GM12878 (cell line): Measurements from ENCODE around the gene SFI1. TPM values are rescaled to one million over a fixed set of nuclear protein-coding genes. Genes with fewer than 3 reads are reported as not detected.

Experiments
- ATAC-seq: fragments of 200-7000 bp; cut with Tn5 transposase; 3 replicates; pipeline ENCODE4 v1.9.1; 2020; ENCODE audit warnings: mild to moderate bottlenecking, moderate library complexity
- BruUV-seq: library from RNA; stranded (reverse); fragments of 400-500 nt; replicated peaks from 2 replicates; lab custom pipeline; 2021; lab: Mats Ljungman, UMichigan
- CTCF ChIA-PET: fragments of 300-600 bp; sonication (Branson Sonifier 250); formaldehyde crosslinking; extraction: SDS; loops from one replicate; lab custom pipeline; 2021; ENCODE audit warnings: inconsistent platforms; lab: Yijun Ruan, JAX
- POLR2A ChIA-PET: fragments of 350-600 bp; formaldehyde crosslinking; extraction: SDS; loops from one replicate; lab custom pipeline; 2021; ENCODE audit warnings: inconsistent platforms; lab: Charles Lee
- RAD21 ChIA-PET: fragments of 300-600 bp; sonication (Branson Sonifier 250); formaldehyde crosslinking; loops from one replicate; lab custom pipeline; 2023; ENCODE audit warnings: antibody characterized with exemption; ENCODE audit not compliant: unreplicated experiment; lab: Charles Lee
- SMC1A ChIA-PET: fragments of 300-600 bp; sonication (Branson Sonifier 250); formaldehyde crosslinking; loops from one replicate; lab custom pipeline; 2023; ENCODE audit not compliant: unreplicated experiment, uncharacterized antibody; lab: Charles Lee
- DNase-seq: peaks from one replicate; pipeline ENCODE4 v3.0.0-alpha.2; 2011; ENCODE audit warnings: low read depth, low spot score
- FAIRE-seq: peaks from 3 replicates; lab custom pipeline; 2011; peaks lifted over from hg19 to GRCh38; lab: Jason Lieb, UNC
- H2AFZ ChIP-seq: 2 replicates; pipeline ENCODE4 v1.6.0; 2011; ENCODE audit warnings: low read depth, low read length, control low read depth; ENCODE audit not compliant: control insufficient read depth
- H3K27ac ChIP-seq: 2 replicates; pipeline ENCODE4 v1.5.1; 2011; ENCODE audit warnings: control low read depth; ENCODE audit not compliant: control insufficient read depth, insufficient read depth
- H3K27me3 ChIP-seq, 2 experiments: replicated peaks in 1 of 2; 2 replicates each; pipeline versions ENCODE4 v1.6.0 to v1.6.1; 2011; ENCODE audit warnings: low read length in 1 of 2; ENCODE audit not compliant: control insufficient read depth in 2 of 2, insufficient read depth in 2 of 2
- H3K36me3 ChIP-seq, 2 experiments: 2 replicates each; pipeline ENCODE4 v1.5.1; 2011; ENCODE audit warnings: low read length in 1 of 2; ENCODE audit not compliant: control insufficient read depth in 2 of 2, insufficient read depth in 2 of 2
- H3K4me1 ChIP-seq: 2 replicates; pipeline ENCODE4 v1.6.1; 2011; ENCODE audit warnings: mild to moderate bottlenecking, low read length, moderate library complexity, mixed read lengths; ENCODE audit not compliant: control insufficient read depth, insufficient read depth
- H3K4me2 ChIP-seq: 2 replicates; pipeline ENCODE4 v1.6.0; 2011; ENCODE audit warnings: control low read depth; ENCODE audit not compliant: control insufficient read depth, insufficient read depth
- H3K4me3 ChIP-seq: fragments of 200-600 bp; sonication (generic); 2 replicates; pipeline ENCODE4 v1.5.1; 2016
- H3K79me2 ChIP-seq: 2 replicates; pipeline ENCODE4 v1.6.0; 2011; ENCODE audit warnings: low read length; ENCODE audit not compliant: control insufficient read depth, insufficient read depth
- H3K9ac ChIP-seq: 2 replicates; pipeline ENCODE4 v1.8.0; 2011; ENCODE audit warnings: low read length, control low read depth, mixed read lengths; ENCODE audit not compliant: control insufficient read depth, insufficient read depth
- H3K9me3 ChIP-seq: replicated peaks from 3 replicates; pipeline ENCODE4 v1.5.1; 2011; ENCODE audit warnings: mild to moderate bottlenecking, low read length; ENCODE audit not compliant: control insufficient read depth, insufficient read depth
- H4K20me1 ChIP-seq: 2 replicates; pipeline ENCODE4 v1.6.0; 2011; ENCODE audit not compliant: control insufficient read depth, insufficient read depth
- ATF2 ChIP-seq: IDR thresholded peaks from 2 replicates; pipeline ENCODE4 v1.6.1; 2012; ENCODE audit warnings: low read length, inconsistent platforms
- BCL3 ChIP-seq: IDR thresholded peaks from 2 replicates; pipeline ENCODE4 v1.6.1; 2011; ENCODE audit warnings: borderline replicate concordance, low read depth, mild to moderate bottlenecking, moderate library complexity, low read length; ENCODE audit not compliant: insufficient read depth, poor library complexity, severe bottlenecking
- BRCA1 ChIP-seq: IDR thresholded peaks from 2 replicates; pipeline ENCODE4 v1.6.1; 2011; ENCODE audit warnings: low read depth, low read length, improper control_type of control experiment
- CBX5 ChIP-seq: sonication (generic); IDR thresholded peaks from 2 replicates; pipeline ENCODE4 v1.6.1; 2016; ENCODE audit warnings: low read depth, moderate library complexity, mild to moderate bottlenecking, inconsistent platforms
- ETV6 ChIP-seq, 2 experiments: fragments of 450-650 bp in 1 of 2; IDR thresholded peaks in 1 of 2; conservative IDR thresholded peaks in 1 of 2; 2 replicates each; pipeline ENCODE4 v1.6.1; 2014; ENCODE audit warnings: antibody characterized with exemption in 1 of 2, borderline replicate concordance in 1 of 2, low read depth in 1 of 2, mild to moderate bottlenecking in 1 of 2, moderate library complexity in 1 of 2
- HDAC6 ChIP-seq: fragments of 200-600 bp; sonication (generic); IDR thresholded peaks from one replicate; pipeline ENCODE4 v1.8.0; 2017; ENCODE audit warnings: antibody characterized with exemption; ENCODE audit not compliant: unreplicated experiment
- JUND ChIP-seq: IDR thresholded peaks from 2 replicates; pipeline ENCODE4 v1.6.1; 2012; ENCODE audit warnings: low read depth, mild to moderate bottlenecking, low read length, improper control_type of control experiment, moderate library complexity
- LARP7 ChIP-seq: fragments of 450-650 bp; IDR thresholded peaks from 2 replicates; pipeline ENCODE4 v1.6.1; 2017; ENCODE audit warnings: mild to moderate bottlenecking
- MXI1 ChIP-seq: fragments of 150-350 bp; IDR thresholded peaks from 2 replicates; pipeline ENCODE4 v1.6.1; 2011; ENCODE audit warnings: low read depth, mild to moderate bottlenecking, inconsistent platforms, low read length, improper control_type of control experiment
- NKRF ChIP-seq: fragments of 450-650 bp; conservative IDR thresholded peaks from 2 replicates; pipeline ENCODE4 v1.6.1; 2017; ENCODE audit warnings: mild to moderate bottlenecking, moderate library complexity
- PAX8 ChIP-seq: fragments of 450-650 bp; IDR thresholded peaks from 2 replicates; pipeline ENCODE4 v1.6.1; 2017; ENCODE audit warnings: mild to moderate bottlenecking, moderate library complexity
- RBBP5 ChIP-seq: fragments of 200-600 bp; sonication (generic); conservative IDR thresholded peaks from 2 replicates; pipeline ENCODE4 v1.6.1; 2016
- SPI1 ChIP-seq: IDR thresholded peaks from 2 replicates; pipeline ENCODE4 v1.6.1; 2011; ENCODE audit warnings: low read depth, mild to moderate bottlenecking, low read length, moderate library complexity, borderline replicate concordance; ENCODE audit not compliant: insufficient read depth
- SREBF1 ChIP-seq: IDR thresholded peaks from 2 replicates; pipeline ENCODE4 v1.6.1; 2012; ENCODE audit warnings: mild to moderate bottlenecking, low read length
- SUZ12 ChIP-seq: fragments of 200-600 bp; sonication (generic); IDR thresholded peaks from one replicate; pipeline ENCODE4 v1.6.1; 2018; ENCODE audit warnings: antibody characterized with exemption, mild to moderate bottlenecking; ENCODE audit not compliant: unreplicated experiment
- ZNF384 ChIP-seq: IDR thresholded peaks from 2 replicates; pipeline ENCODE4 v1.6.1; 2012; ENCODE audit warnings: low read depth, mild to moderate bottlenecking, low read length, improper control_type of control experiment, borderline replicate concordance
- WGBS: methylation state at CpG from one replicate; pipeline ENCODE4 v1.1.6; 2016; ENCODE audit warnings: low lambda C conversion rate; ENCODE audit not compliant: insufficient replicate concordance, insufficient coverage; ENCODE audit errors: missing lambda C conversion rate; 5-methylcytosine and 5-hydroxymethylcytosine counted together
- in situ Hi-C: fragments of 300-500 bp; cut with MboI; formaldehyde crosslinking; loops from 9 replicates; pipeline ENCODE4 v1.14.3; 2018; ENCODE audit warnings: mixed read lengths
- intact Hi-C: fragments of 100-400 bp; cut with micrococcal nuclease; formaldehyde crosslinking; loops from one replicate; pipeline ENCODE4 v1.14.2; 2022; ENCODE audit not compliant: unreplicated experiment
- polyA plus RNA-seq, 11 experiments: library from polyadenylated mRNA; depleted of rRNA in 4 of 11; unstranded in 6 of 11; stranded (reverse) in 5 of 11; fragments of >200 nt; fragmentation: Nextera tagmentation in 4 of 11; fragmentation: Illumina TruSeq in 1 of 11; extraction: Ambion mirVana in 4 of 11; extraction: Trizol in 1 of 11; gene quantifications; 1 replicate in 1 of 11; 2 replicates in 10 of 11; pipeline versions ENCODE4 v1.2.1 to v1.2.3, GENCODE V29; 2011 to 2016; ENCODE audit warnings: inconsistent platforms in 2 of 11, missing spikeins in 2 of 11, low read depth in 1 of 11
- total RNA-seq, 4 experiments: library from RNA; depleted of rRNA in 3 of 4; stranded (reverse); fragments of >200 nt in 3 of 4; fragmentation: Illumina TruSeq in 1 of 4; extraction: Trizol in 1 of 4; gene quantifications; 2 replicates each; pipeline versions ENCODE4 v1.2.1 to v1.2.3, GENCODE V29; 2013 to 2021

The SFI1 gene
- total and polyA plus RNA-seq, 10 of the 15 experiments (the other 5 are each of a cell fraction or from before 2014, with no cell fraction given): 6.3 to 70.1 (median 30.4) TPM

- FAIRE-seq (no peak), DNase-seq (no peak), ATAC-seq (no peak)
- WGBS: 92% methylated on average over 2 of the region's 2 CpGs
- intact Hi-C loops: no loop called here
- H3K36me3 ChIP-seq: peaks cover 0 to 3% of the 10 kb centered on the region in 2 experiments; a peak in 2 of 4 replicates
- POLR2A ChIA-PET: interaction anchor here (0.6 kb wide), 1 partner anchor 72 kb away, joined by 3 read pairs; no protein-coding TSS in a partner anchor
- CTCF ChIA-PET: interaction anchor here (1.1 kb wide), 1 partner anchor 11 kb away, joined by 3 read pairs; no protein-coding TSS in a partner anchor
- no TSS peak for BruUV-seq
- no peak overlapping the region for H3K9ac ChIP-seq
- RAD21 ChIA-PET: no interaction called here
- SMC1A ChIA-PET: no interaction called here
- H3K27me3 ChIP-seq: no peaks in the 10 kb centered on the region
- H3K4me2 ChIP-seq: no peak overlapping the region
- H3K4me3 ChIP-seq: no peak overlapping the region
- no peak for TF ChIP-seq JUND
- no peak for TF ChIP-seq NKRF
- TF ChIP-seq SUZ12: no peak
- TF ChIP-seq RBBP5: no peak
- no peak for TF ChIP-seq HDAC6
- no peak for TF ChIP-seq PAX8
- TF ChIP-seq LARP7: no peak
- TF ChIP-seq ATF2: no peak
- TF ChIP-seq BRCA1: no peak
- no peak for TF ChIP-seq MXI1
- no peak for TF ChIP-seq SPI1
- no peak for TF ChIP-seq CBX5
- TF ChIP-seq ZNF384: no peak
- TF ChIP-seq ETV6 (conservative IDR thresholded peaks at IDR 0.05 in 1 of 2, IDR thresholded peaks at IDR 0.05 in 1 of 2; ENCODE audit: borderline replicate concordance in 1 of 2, low read depth in 1 of 2): no peak
- no peak for TF ChIP-seq SREBF1
- TF ChIP-seq BCL3: no peak
- no peaks in the 10 kb centered on the region for H3K9me3 ChIP-seq
- no peak overlapping the region for H3K27ac ChIP-seq
- in situ Hi-C loops: no loop called here
- no peak overlapping the region for H2AFZ ChIP-seq
- H3K4me1 ChIP-seq: no peaks in the 10 kb centered on the region
- no peaks in the 10 kb centered on the region for H3K79me2 ChIP-seq
- no peaks in the 10 kb centered on the region for H4K20me1 ChIP-seq
Measured at GRCh38 chr22:31567702-31568101, 71.4 kb downstream of the SFI1 start.
